HG02885 (cell line): Measurements from ENCODE around the gene ZNF221.
"Not testable (repeated sequence)": the region's sequence is repeated elsewhere in the genome, so short reads cannot be mapped to it uniquely, and the experiment has no call there.

Experiments used
- ATAC-seq: cut with Tn5 transposase; IDR thresholded peaks from one replicate; pipeline ENCODE4 v1.9.1; 2021; ENCODE audit warnings: mild to moderate bottlenecking; ENCODE audit not compliant: unreplicated experiment, poor library complexity

Gene ZNF221

DNA sequence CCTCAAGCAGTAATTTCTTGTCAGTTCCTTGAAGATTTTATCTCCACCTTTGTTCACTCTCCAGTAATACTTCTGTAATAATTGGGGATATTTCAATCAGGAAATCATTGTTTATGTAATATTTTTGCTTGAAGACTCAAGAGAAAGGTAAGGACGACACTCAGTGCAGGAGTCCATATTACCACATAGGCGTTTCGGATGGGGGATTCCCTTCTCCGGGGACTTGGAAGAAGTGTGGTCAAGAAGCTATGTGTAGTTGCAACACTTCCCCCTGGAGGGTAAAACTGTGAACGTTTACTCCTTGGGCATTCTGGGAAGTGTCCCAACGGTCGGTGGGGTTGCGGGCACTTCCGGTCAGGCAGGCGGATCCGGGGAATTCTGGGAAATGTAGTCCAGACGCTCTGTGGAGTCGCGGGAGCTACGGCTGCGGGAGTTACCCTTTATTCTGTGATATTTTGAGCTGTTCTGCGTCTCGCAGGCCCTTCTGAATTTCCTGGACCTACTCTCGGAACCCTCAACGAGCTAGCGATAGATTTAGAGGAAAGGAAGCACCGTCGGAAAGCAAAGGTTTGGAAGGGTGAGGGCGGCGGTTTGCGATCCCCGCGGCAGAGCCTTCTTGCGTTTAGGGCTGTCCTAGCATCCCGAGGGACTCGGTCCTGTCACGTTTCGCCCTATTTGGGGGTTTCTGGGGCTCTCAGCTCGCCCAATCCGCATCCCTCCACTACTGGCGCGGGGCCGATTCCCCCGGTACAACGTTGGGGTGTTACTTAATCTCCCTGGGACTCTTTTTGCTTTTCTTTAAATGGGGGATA, at the start of gene ZNF221:
TSS of gene ZNF221 (plus strand) at position 395 of the 812 bp plus-strand sequence. CDS start 11,499 bp downstream, outside the sequence.
- peak; percentile 94 for ATAC-seq

DNA sequence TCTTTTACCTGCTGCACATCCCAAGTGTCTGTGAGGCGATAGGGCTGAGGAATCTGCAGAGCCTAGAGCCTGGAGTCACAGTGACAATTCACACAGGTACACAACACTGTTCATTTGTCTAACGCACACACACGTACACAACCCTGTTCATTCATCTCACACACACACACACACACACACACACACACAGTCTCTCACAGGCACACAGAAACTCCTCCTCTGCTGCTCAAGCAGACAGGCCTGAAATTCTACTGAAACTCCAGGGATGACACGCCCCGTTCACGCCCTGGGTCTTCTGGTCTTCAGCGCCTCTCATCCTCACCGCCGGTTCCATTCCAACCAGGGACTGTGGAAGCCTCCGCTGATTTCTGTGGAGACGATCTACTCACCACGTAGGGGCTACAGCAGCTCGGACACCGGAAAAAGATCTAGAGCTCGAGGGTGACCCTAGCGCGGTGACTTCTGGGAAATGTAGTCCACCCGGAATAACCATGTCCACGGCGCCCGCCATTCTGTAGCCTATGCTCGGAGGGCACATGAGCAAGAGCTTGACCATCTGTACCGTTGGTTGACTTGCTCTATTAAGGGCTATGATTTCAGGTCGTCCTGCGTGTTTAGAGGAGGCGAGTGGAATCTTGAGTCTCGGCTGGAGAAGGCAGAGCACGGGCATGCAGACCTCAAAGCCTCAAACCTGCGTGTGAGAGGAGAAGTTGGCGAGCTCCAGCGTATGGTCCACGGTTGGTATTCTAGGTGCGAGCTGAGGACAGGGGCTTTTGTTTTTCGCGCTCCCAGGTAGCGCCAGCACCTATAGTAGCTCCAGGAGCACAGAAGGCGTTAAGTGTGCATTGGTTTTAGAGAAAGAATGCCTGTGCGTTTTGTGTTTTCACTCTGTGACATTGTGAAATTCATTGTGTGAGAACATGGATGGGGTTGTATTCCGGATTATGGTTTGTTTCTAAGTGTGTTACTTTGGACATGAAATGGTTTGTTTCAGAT, 49.3 kb upstream of the ZNF221 start:
- ATAC-seq: peak; percentile 88

GRCh38 chr19:43902399-43902798, 48.6 kb upstream of the ZNF221 start:
- ATAC-seq: no peak

GRCh38 chr19:43905897-43906296, 45.1 kb upstream of the ZNF221 start:
- ATAC-seq: no peak

GRCh38 chr19:43906774-43907173, 44.3 kb upstream of the ZNF221 start:
- ATAC-seq: no peak

- ATAC-seq: no peak
Observed at GRCh38 chr19:43908659-43909058, 42.4 kb upstream of the ZNF221 start.

DNA sequence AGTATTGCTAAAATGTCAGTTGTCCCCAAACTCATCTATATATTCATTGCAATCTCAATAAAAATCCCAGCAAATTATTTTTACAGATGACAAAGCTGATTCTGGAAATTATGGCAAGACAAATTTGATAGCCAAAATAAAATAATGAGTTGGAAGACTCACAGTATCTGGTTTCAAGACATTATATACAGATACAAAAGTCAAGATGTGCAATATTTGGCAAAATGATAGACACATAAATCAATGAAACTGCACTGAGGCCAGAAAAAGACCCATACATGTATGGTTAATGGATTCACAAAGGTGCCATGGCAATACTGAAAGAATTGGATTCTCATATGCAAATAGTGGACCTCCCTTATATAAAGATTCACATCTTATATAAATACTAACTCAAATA, 40.1 kb upstream of the ZNF221 start:
- no peak for ATAC-seq

DNA sequence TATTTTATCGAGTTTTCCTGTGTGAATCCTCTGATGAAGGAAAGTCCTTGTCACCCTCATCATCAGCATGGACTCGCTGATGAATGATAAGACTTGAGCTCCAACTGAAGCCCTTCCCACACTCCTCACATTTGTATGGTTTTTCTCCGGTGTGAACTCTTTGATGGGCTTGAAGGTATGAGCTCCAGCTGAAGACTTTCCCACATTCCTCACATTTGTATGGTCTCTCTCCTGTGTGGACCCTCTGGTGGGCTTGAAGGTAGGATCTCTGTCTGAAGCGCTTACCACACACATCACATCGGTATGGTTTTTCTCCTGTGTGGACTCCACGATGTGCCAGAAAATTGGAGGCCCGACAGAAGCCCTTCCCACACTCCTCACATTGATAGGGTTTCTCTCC, 37.6 kb upstream of the ZNF221 start:
- ATAC-seq: no peak

GRCh38 chr19:43914051-43914450, 37.0 kb upstream of the ZNF221 start:
- ATAC-seq: no peak

GRCh38 chr19:43923875-43924274, 27.2 kb upstream of the ZNF221 start:
- ATAC-seq: no peak

DNA sequence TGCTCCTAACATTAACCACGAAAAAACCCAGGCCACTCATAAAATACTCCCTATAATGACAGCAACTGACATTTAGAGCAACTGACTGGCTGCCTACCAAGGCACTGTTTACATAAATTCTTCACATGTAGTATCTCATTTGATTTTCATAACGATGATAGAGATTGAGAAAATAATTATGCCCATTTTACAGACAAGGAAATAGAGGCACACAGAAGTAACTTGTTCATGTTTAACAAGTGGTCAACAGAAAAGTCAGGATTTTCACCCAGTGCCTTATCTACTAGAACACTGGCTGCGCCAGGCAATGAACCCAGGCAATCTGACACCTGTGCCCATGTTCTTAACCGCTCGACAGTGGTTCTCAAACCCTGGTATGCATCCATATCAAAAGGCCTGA, 22.2 kb upstream of the ZNF221 start:
- ATAC-seq: no peak

- no peak for ATAC-seq
Observed at GRCh38 chr19:43934055-43934984, 16.7 kb upstream of the ZNF221 start.

DNA sequence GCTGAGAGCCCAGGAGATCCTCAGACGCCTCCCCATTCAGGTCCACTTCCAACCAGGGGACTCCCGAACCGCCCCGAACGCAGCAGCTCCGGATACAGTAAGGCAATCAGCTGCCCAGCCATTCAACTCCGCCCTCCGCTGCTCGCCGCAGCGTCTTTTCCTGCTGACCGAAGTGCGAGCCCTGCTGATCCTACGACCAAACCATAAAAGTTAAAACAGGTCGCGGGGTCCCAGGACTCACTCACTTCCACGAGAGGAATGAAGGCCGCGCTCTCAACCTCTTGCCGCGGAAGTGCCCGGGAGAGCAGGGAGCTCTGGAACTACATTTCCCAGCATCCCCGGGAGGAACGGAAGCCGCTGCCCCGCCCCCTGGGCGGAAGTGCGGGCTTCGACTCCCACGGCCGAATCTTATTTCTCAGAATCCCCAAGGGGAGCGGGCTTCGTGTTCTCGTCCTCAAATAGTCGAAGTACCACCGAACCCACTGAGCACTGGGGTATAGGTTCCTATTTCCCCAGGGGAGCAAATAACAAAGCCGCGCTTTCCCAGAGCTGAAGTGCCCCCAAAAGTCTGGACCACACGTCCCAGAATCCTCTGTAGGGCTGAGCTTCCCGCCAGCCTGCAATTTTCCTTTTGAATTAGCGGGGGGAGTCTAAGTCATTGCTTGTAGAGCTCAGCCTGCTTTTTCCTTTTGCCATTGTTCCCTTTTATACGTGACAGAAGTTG, 15.9 kb upstream of the ZNF221 start, which contains the start of gene ZNF45:
TSS of gene ZNF45 (minus strand) at position 298 of the 724 bp plus-strand sequence. CDS start 13,097 bp downstream, outside the sequence.
- peak; percentile 99 for ATAC-seq

- no peak for ATAC-seq
Observed at GRCh38 chr19:43936188-43936587, 14.8 kb upstream of the ZNF221 start.

DNA sequence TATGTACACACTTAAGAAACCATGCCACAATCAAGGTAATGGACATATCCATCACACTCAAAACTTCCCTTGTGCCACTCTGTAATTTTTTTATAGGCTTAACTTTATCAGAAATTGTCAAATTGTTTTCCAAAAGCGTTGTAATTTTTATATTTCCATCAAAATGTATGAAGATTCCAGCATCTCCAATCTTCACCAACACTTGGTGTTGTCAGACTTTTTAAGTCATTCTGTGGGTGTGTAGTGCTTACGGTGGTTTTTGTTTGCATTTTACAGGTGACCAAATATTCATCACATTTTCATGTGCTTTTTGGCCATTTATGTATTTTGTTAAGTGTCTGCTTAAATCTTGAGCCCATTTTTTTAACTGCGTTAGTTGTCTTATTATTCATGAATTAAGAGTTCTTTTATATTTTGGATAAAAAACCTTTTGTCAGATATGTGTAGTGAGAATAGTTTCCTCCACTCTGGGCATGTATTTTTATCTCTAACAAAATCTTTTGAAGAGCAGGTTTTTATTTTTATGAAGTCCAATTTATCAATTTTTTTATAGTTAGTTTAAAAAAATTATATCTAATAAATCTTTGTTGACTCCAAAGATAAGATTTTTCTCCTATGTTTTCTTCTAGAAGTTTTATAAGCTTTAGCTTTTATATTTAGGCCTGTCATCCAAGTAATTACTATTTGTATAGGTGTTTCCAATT, 11.3 kb upstream of the ZNF221 start:
- no peak for ATAC-seq

DNA sequence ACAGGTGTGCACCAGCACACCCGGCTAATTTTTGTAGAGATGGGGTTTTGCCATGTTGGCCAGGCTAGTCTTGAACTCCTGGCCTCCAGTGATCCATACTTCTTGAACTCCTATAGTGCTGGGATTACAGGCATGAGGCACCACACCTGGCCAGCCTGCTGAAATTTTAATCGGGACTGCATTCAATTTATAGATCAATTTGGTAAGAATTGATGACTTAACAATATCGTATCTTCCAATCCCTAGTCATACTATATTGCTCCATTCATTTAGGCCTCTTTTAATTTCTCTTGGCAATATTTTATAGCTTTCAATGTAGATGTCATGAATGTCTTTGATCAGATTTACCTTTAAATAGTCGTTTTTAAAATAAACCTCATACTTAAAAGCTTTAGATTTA, 10.3 kb upstream of the ZNF221 start:
- ATAC-seq: no peak

- ATAC-seq: no peak
Observed at GRCh38 chr19:43941209-43941608, 9.8 kb upstream of the ZNF221 start.

DNA sequence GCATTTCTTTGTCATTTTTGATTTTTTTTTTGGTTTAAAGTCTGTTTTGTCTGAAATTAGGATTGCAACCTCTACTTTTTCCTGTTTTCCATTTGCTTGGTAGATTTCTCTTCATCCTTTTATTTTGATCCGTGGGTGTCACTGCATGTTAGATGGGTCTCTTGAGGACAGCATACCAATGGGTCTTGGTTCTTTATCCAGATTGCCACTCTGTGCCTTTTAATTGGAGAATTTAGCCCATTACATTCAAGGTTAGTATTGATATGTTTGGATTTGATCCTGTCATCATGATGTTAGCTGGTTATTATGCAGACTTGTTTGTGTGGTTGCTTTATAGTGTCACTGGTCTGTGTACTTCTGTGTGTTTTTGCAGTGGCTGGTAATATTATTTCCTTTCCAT, 3.6 kb upstream of the ZNF221 start:
- not testable (repeated sequence) for ATAC-seq

DNA sequence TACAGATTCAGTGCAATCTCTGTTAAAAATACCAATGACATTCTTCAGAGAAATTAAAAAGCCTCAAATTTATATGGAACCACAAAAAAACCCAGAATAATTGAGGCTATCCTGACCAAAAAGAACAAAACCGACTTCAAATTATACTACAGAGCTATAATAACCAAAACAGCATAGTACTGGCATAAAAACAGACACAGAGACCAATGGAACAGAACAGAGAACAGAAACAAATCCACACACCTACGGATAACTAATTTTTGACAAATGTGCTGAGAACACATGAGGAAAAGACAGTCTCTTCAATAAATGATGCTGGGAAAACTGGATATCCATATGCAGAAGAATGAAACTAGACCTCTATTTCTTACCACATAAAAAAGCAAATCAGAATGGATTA, 1.2 kb upstream of the ZNF221 start:
- not testable (repeated sequence) for ATAC-seq
